DND-41 (cell line): Measurements from ENCODE around the gene C2CD2.

Source experiments
- ATAC-seq: fragments of 200-7000 bp; cut with Tn5 transposase; 3 replicates; pipeline ENCODE4 v1.9.1; 2021; ENCODE audit warnings: low read depth; ENCODE audit not compliant: insufficient read depth
- DNase-seq: peaks from one replicate; pipeline ENCODE4 v3.0.0-alpha.2; 2020
- H2AFZ ChIP-seq: 2 replicates; pipeline ENCODE4 v1.6.0; 2012; ENCODE audit warnings: low read depth, low read length
- H3K27ac ChIP-seq: 2 replicates; pipeline ENCODE4 v1.5.1; 2012; ENCODE audit warnings: low read length, inconsistent platforms
- H3K27me3 ChIP-seq: fragments of 200-600 bp; sonication (generic); 2 replicates; pipeline ENCODE4 v1.6.0; 2012; ENCODE audit warnings: low read length, mild to moderate bottlenecking, inconsistent platforms; ENCODE audit not compliant: insufficient read depth, poor library complexity
- H3K36me3 ChIP-seq: 2 replicates; pipeline ENCODE4 v1.5.1; 2012; ENCODE audit warnings: low read length, inconsistent platforms; ENCODE audit not compliant: insufficient read depth
- H3K4me1 ChIP-seq: 2 replicates; pipeline ENCODE4 v1.5.1; 2012; ENCODE audit warnings: mild to moderate bottlenecking, low read length; ENCODE audit not compliant: insufficient read depth
- H3K4me2 ChIP-seq: 2 replicates; pipeline ENCODE4 v1.6.0; 2012; ENCODE audit warnings: mild to moderate bottlenecking, moderate library complexity, low read length, inconsistent platforms; ENCODE audit not compliant: insufficient read depth
- H3K4me3 ChIP-seq, 2 experiments: fragments of 200-600 bp in 1 of 2; shearing (Covaris generic) in 1 of 2; 2 replicates each; pipeline ENCODE4 v1.5.1; 2012 to 2016; ENCODE audit warnings: inconsistent platforms in 2 of 2, low read length in 2 of 2, mild to moderate bottlenecking in 2 of 2, low read depth in 1 of 2, moderate library complexity in 1 of 2
- H3K79me2 ChIP-seq: 2 replicates; pipeline ENCODE4 v1.6.0; 2012; ENCODE audit warnings: low read length, inconsistent platforms; ENCODE audit not compliant: insufficient read depth
- H3K9ac ChIP-seq: 2 replicates; pipeline ENCODE4 v1.6.0; 2012; ENCODE audit warnings: low read depth, mild to moderate bottlenecking, inconsistent platforms, low read length, moderate library complexity
- H3K9me3 ChIP-seq: 2 replicates; pipeline ENCODE4 v1.5.1; 2012; ENCODE audit warnings: low read length, moderate library complexity, mild to moderate bottlenecking, inconsistent platforms; ENCODE audit not compliant: insufficient read depth, severe bottlenecking
- H4K20me1 ChIP-seq: 2 replicates; pipeline ENCODE4 v1.6.0; 2012; ENCODE audit warnings: low read length; ENCODE audit not compliant: insufficient read depth
- CTCF ChIP-seq: IDR thresholded peaks from 2 replicates; pipeline ENCODE4 v1.5.1; 2012; ENCODE audit warnings: borderline replicate concordance, low read length, moderate library complexity, mild to moderate bottlenecking; ENCODE audit not compliant: poor library complexity, severe bottlenecking; ENCODE audit errors: extremely low read depth
- EZH2 ChIP-seq: IDR thresholded peaks from 3 replicates; pipeline ENCODE4 v1.6.1; 2012; ENCODE audit warnings: borderline replicate concordance, low read depth, mild to moderate bottlenecking, moderate library complexity, low read length, inconsistent platforms; ENCODE audit not compliant: severe bottlenecking

C2CD2 gene

DNA sequence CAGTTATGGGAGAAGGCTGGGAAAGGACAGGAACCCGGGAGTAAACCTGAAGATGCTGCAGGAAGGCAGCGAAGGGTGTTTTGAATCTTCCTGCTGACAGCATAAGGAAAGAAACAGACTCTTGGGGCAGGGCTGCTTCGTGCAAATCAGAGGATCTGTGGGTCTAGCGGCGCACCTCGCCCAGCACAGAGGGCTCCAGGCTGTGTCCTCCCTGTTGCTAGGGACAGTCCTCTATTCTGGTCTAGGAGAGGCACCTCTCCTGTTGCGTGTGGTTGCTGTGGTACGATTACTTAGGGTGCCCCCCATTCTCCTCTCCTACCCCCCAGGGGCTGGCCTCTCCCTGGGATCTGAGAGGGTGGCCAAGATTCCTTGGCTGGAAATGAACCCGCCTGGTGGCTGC, 11.4 kb downstream of the C2CD2 start:
- Histone ChIP-seq H4K20me1 (no peaks in the 10 kb centered on the region), H2AFZ (no peak overlapping the region), H3K9ac (no peak overlapping the region), H3K27me3 (no peaks in the 10 kb centered on the region), H3K9me3 (no peaks in the 10 kb centered on the region), H3K4me1 (no peaks in the 10 kb centered on the region), H3K79me2 (no peaks in the 10 kb centered on the region), H3K27ac (no peak overlapping the region), H3K4me2 (no peak overlapping the region), H3K4me3 (no peak overlapping the region), H3K36me3 (no peaks in the 10 kb centered on the region)
- DNase-seq (no peak), ATAC-seq (no peak)
- TF ChIP-seq EZH2 (no peak), CTCF (no peak)

GRCh38 chr21:41941941-41942340, 11.9 kb downstream of the C2CD2 start:
- H3K79me2 ChIP-seq, result no peaks in the 10 kb centered on the region
- no peak overlapping the region for H2AFZ ChIP-seq
- no peak overlapping the region for H3K27ac ChIP-seq
- H3K4me3 ChIP-seq, result no peak overlapping the region
- no peak overlapping the region for H3K4me2 ChIP-seq
- H4K20me1 ChIP-seq, result no peaks in the 10 kb centered on the region
- H3K9me3 ChIP-seq, result no peaks in the 10 kb centered on the region
- no peaks in the 10 kb centered on the region for H3K36me3 ChIP-seq
- no peak for DNase-seq
- no peak overlapping the region for H3K9ac ChIP-seq
- TF ChIP-seq EZH2 (no peak), CTCF (no peak)
- H3K27me3 ChIP-seq, result no peaks in the 10 kb centered on the region
- H3K4me1 ChIP-seq, result no peaks in the 10 kb centered on the region
- no peak for ATAC-seq

- Histone ChIP-seq H3K27me3 (no peaks in the 10 kb centered on the region), H3K9ac (no peak overlapping the region), H3K4me1 (no peaks in the 10 kb centered on the region), H3K79me2 (no peaks in the 10 kb centered on the region), H3K9me3 (no peaks in the 10 kb centered on the region), H2AFZ (no peak overlapping the region), H3K4me2 (no peak overlapping the region), H3K4me3 (no peak overlapping the region), H4K20me1 (no peaks in the 10 kb centered on the region), H3K27ac (no peak overlapping the region), H3K36me3 (no peaks in the 10 kb centered on the region)
- no peak for TF ChIP-seq CTCF
- TF ChIP-seq EZH2, result no peak
- DNase-seq (no peak), ATAC-seq (no peak)
Observed at GRCh38 chr21:41940431-41940830, 13.4 kb downstream of the C2CD2 start.

GRCh38 chr21:41939391-41939790, 14.4 kb downstream of the C2CD2 start:
- no peak overlapping the region for H3K4me2 ChIP-seq
- no peaks in the 10 kb centered on the region for H3K36me3 ChIP-seq
- H4K20me1 ChIP-seq, result no peaks in the 10 kb centered on the region
- no peak for TF ChIP-seq EZH2
- no peak for TF ChIP-seq CTCF
- H3K9ac ChIP-seq, result no peak overlapping the region
- H3K79me2 ChIP-seq, result no peaks in the 10 kb centered on the region
- H3K27me3 ChIP-seq, result no peaks in the 10 kb centered on the region
- no peaks in the 10 kb centered on the region for H3K9me3 ChIP-seq
- H3K27ac ChIP-seq, result no peak overlapping the region
- H3K4me3 ChIP-seq, result no peak overlapping the region
- DNase-seq (no peak), ATAC-seq (no peak)
- no peak overlapping the region for H2AFZ ChIP-seq
- H3K4me1 ChIP-seq, result no peaks in the 10 kb centered on the region
